SK-N-SH (cell line): Measurements from ENCODE around the gene CALR3. TPM values are rescaled to one million over a fixed set of nuclear protein-coding genes. Genes with fewer than 3 reads are reported as not detected.

Experiments used
- CTCF ChIA-PET: fragments of 300-600, 350-600 bp; formaldehyde crosslinking; extraction: SDS; loops from one replicate; lab custom pipeline; 2021; lab: Yijun Ruan, JAX
- POLR2A ChIA-PET: fragments of 350-600 bp; sonication (Branson Sonifier 250); formaldehyde crosslinking; extraction: SDS; loops from one replicate; lab custom pipeline; 2020; ENCODE audit warnings: antibody characterized with exemption, inconsistent platforms; lab: Yijun Ruan, JAX
- DNase-seq: peaks from one replicate; pipeline ENCODE4 v3.0.0; 2012
- H2AFZ ChIP-seq: fragments of 200-600 bp; sonication (generic); 2 replicates; pipeline ENCODE4 v1.8.1; 2016; ENCODE audit warnings: antibody characterized with exemption, mild to moderate bottlenecking, low read depth
- H3F3A ChIP-seq: fragments of 200-600 bp; sonication (generic); replicated peaks from 2 replicates; pipeline ENCODE3; 2016; ENCODE audit warnings: antibody characterized with exemption, mild to moderate bottlenecking; ENCODE audit not compliant: insufficient read depth
- H3K27ac ChIP-seq, 2 experiments: fragments of 200-500 bp in 1 of 2; fragments of 200-600 bp in 1 of 2; sonication (Bioruptor generic) in 1 of 2; sonication (generic), shearing (Covaris generic) in 1 of 2; 2 replicates each; pipeline versions ENCODE4 v1.5.1 to v1.6.1; 2014 to 2016; ENCODE audit warnings: low read depth in 2 of 2, inconsistent platforms in 1 of 2, low read length in 1 of 2, mild to moderate bottlenecking in 1 of 2, mixed read lengths in 1 of 2
- H3K27me3 ChIP-seq: fragments of 200-600 bp; sonication (generic), shearing (Covaris generic); 2 replicates; pipeline ENCODE4 v1.6.1; 2016; ENCODE audit warnings: mixed run types; ENCODE audit not compliant: insufficient read depth
- H3K36me3 ChIP-seq, 2 experiments: fragments of 200-500 bp in 1 of 2; fragments of 200-600 bp in 1 of 2; sonication (Bioruptor generic) in 1 of 2; sonication (generic) in 1 of 2; replicated peaks in 1 of 2; 2 replicates each; pipeline versions ENCODE3 to v1.5.1; 2014 to 2016; ENCODE audit warnings: low read length in 1 of 2, mild to moderate bottlenecking in 1 of 2; ENCODE audit not compliant: insufficient read depth in 2 of 2, control insufficient read depth in 1 of 2
- H3K4me1 ChIP-seq, 2 experiments: fragments of 200-500 bp in 1 of 2; fragments of 200-600 bp in 1 of 2; sonication (Bioruptor generic) in 1 of 2; sonication (generic), shearing (Covaris generic) in 1 of 2; 2 replicates each; pipeline versions ENCODE4 v1.5.1 to v1.6.1; 2014 to 2016; ENCODE audit warnings: low read depth in 1 of 2, low read length in 1 of 2, mixed run types in 1 of 2; ENCODE audit not compliant: insufficient read depth in 2 of 2, control insufficient read depth in 1 of 2
- H3K4me2 ChIP-seq: fragments of 200-600 bp; sonication (generic), shearing (Covaris generic); 2 replicates; pipeline ENCODE4 v1.6.1; 2017; ENCODE audit warnings: mixed run types
- H3K4me3 ChIP-seq, 2 experiments: fragments of 200-500 bp in 1 of 2; fragments of 200-600 bp in 1 of 2; sonication (Bioruptor generic) in 1 of 2; sonication (generic), shearing (Covaris generic) in 1 of 2; 2 replicates each; pipeline versions ENCODE4 v1.5.1 to v1.8.1; 2014 to 2016; ENCODE audit warnings: low read depth in 2 of 2, inconsistent platforms in 1 of 2, low read length in 1 of 2, mild to moderate bottlenecking in 1 of 2, mixed read lengths in 1 of 2, moderate library complexity in 1 of 2
- H3K79me2 ChIP-seq: fragments of 200-600 bp; sonication (generic); 2 replicates; pipeline ENCODE4 v1.8.1; 2017; ENCODE audit warnings: mild to moderate bottlenecking; ENCODE audit not compliant: insufficient read depth
- H3K9ac ChIP-seq: fragments of 200-600 bp; sonication (generic); 2 replicates; pipeline ENCODE4 v1.6.1; 2017; ENCODE audit warnings: mixed run types
- H3K9me2 ChIP-seq: fragments of 200-600 bp; sonication (generic); 2 replicates; pipeline ENCODE4 v1.6.1; 2017; ENCODE audit warnings: mixed run types
- H3K9me3 ChIP-seq: fragments of 200-600 bp; sonication (generic); 2 replicates; pipeline ENCODE4 v1.6.1; 2017; ENCODE audit warnings: mixed run types, mild to moderate bottlenecking, moderate library complexity
- H4K20me1 ChIP-seq: fragments of 200-600 bp; sonication (generic); 2 replicates; pipeline ENCODE4 v1.6.1; 2017; ENCODE audit warnings: mild to moderate bottlenecking, mixed run types; ENCODE audit not compliant: insufficient read depth
- FOXJ3 ChIP-seq: sonication (generic); formaldehyde crosslinking; IDR thresholded peaks from 2 replicates; pipeline ENCODE4 v1.5.1; 2020; ENCODE audit warnings: mild to moderate bottlenecking, missing genetic modification reagents
- JUND ChIP-seq: IDR thresholded peaks from 2 replicates; pipeline ENCODE4 v1.4.0; 2012
- NFIC ChIP-seq: IDR thresholded peaks from 2 replicates; pipeline ENCODE4 v1.4.0; 2012; ENCODE audit warnings: borderline replicate concordance
- POLR2AphosphoS5 ChIP-seq: IDR thresholded peaks from 2 replicates; pipeline ENCODE4 v1.6.1; 2012; ENCODE audit warnings: low read depth, low read length
- RAD21 ChIP-seq: IDR thresholded peaks from 2 replicates; pipeline ENCODE4 v1.6.1; 2012; ENCODE audit warnings: mild to moderate bottlenecking, low read length
- RCOR1 ChIP-seq: fragments of 150-350 bp; IDR thresholded peaks from 2 replicates; pipeline ENCODE4 v1.6.1; 2017; ENCODE audit warnings: antibody characterized with exemption, low read length
- RXRA ChIP-seq: IDR thresholded peaks from 2 replicates; pipeline ENCODE4 v1.4.0; 2012; ENCODE audit warnings: low read depth, mild to moderate bottlenecking, borderline replicate concordance
- SMC3 ChIP-seq: IDR thresholded peaks from 2 replicates; pipeline ENCODE4 v1.6.1; 2012; ENCODE audit warnings: low read depth, low read length, improper control_type of control experiment
- TAF1 ChIP-seq: IDR thresholded peaks from 2 replicates; pipeline ENCODE4 v1.6.1; 2012; ENCODE audit warnings: low read depth, mild to moderate bottlenecking, low read length, moderate library complexity, borderline replicate concordance
- TCF12 ChIP-seq: IDR thresholded peaks from 2 replicates; pipeline ENCODE4 v1.4.0; 2012
- TEAD4 ChIP-seq: IDR thresholded peaks from 2 replicates; pipeline ENCODE4 v1.4.0; 2012; ENCODE audit warnings: mild to moderate bottlenecking, borderline replicate concordance; ENCODE audit not compliant: insufficient read depth
- WGBS: methylation state at CpG from one replicate; pipeline ENCODE4 v1.1.6; 2017; ENCODE audit warnings: low lambda C conversion rate; 5-methylcytosine and 5-hydroxymethylcytosine counted together
- polyA plus RNA-seq, 3 experiments: library from polyadenylated mRNA; depleted of rRNA; stranded (reverse); fragments of >200 nt; gene quantifications; 2 replicates each; pipeline ENCODE4 v1.2.3, GENCODE V29; 2012
- TF ChIP-seq, protein P1 (sequence below): IDR thresholded peaks from 2 replicates; pipeline ENCODE4 v1.4.0; 2012; ENCODE audit warnings: low read depth
- TF ChIP-seq, protein P2 (sequence below): IDR thresholded peaks from 2 replicates; pipeline ENCODE4; 2012
- TF ChIP-seq, protein P3 (sequence below): IDR thresholded peaks from 2 replicates; pipeline ENCODE4 v1.4.0; 2012; ENCODE audit warnings: low read depth, borderline replicate concordance
- TF ChIP-seq, protein P4 (sequence below): fragments of 150-350 bp; IDR thresholded peaks from 2 replicates; pipeline ENCODE4 v1.6.1; 2016; ENCODE audit warnings: mild to moderate bottlenecking, low read depth, low read length
- TF ChIP-seq, protein P5 (sequence below): IDR thresholded peaks from 2 replicates; pipeline ENCODE4 v1.4.0; 2012; ENCODE audit warnings: low read depth, borderline replicate concordance

CALR3 gene
- polyA plus RNA-seq, 1 of the 3 experiments (the other 2 are of a cell fraction), result not detected

DNA sequence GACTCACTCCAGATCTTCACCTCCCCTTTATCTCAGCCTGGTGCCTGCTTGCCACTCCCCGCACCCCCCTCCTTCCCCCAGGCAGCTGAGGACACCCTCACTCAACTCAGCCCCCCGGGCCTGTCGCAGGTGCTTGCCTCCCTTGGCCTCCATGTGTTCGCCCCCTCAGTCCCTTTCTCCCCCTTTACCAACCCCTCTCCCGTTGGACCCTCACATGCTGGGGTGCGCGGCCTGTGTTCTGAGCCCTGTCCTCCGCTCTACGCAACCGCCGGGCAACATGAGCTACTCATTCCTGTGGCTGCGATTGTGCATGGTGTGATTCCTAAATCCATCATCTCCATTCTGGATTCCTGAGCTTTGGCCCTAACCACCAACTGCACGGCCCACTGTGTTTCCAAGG, 41.1 kb upstream of the CALR3 start:
- TF ChIP-seq, protein P1, sequence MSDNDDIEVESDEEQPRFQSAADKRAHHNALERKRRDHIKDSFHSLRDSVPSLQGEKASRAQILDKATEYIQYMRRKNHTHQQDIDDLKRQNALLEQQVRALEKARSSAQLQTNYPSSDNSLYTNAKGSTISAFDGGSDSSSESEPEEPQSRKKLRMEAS, result no peak
- TF ChIP-seq RXRA, result no peak
- H3K27me3 ChIP-seq, result no peaks in the 10 kb centered on the region
- H3K79me2 ChIP-seq, result peaks cover 86% of the 10 kb centered on the region
- H3K9me2 ChIP-seq, result no peaks in the 10 kb centered on the region
- no peaks in the 10 kb centered on the region for H3F3A ChIP-seq
- peak; percentile 28 for DNase-seq
- ChIA-PET POLR2A (no interaction called here), CTCF (no interaction called here)
- H2AFZ ChIP-seq, result no peak overlapping the region
- no peaks in the 10 kb centered on the region for H3K9me3 ChIP-seq
- H4K20me1 ChIP-seq, result peaks cover 72% of the 10 kb centered on the region
- WGBS, result 93% methylated on average over 13 of the region's 13 CpGs
- no peak overlapping the region for H3K9ac ChIP-seq
- no peak overlapping the region for H3K4me3 ChIP-seq
- H3K4me1 ChIP-seq, result peaks cover 6 to 10% of the 10 kb centered on the region in 2 experiments; a peak in 2 of 4 replicates
- H3K4me2 ChIP-seq, result no peak overlapping the region
- peaks cover 25 to 44% of the 10 kb centered on the region in 2 experiments for H3K36me3 ChIP-seq
- H3K27ac ChIP-seq, result no peak overlapping the region

DNA sequence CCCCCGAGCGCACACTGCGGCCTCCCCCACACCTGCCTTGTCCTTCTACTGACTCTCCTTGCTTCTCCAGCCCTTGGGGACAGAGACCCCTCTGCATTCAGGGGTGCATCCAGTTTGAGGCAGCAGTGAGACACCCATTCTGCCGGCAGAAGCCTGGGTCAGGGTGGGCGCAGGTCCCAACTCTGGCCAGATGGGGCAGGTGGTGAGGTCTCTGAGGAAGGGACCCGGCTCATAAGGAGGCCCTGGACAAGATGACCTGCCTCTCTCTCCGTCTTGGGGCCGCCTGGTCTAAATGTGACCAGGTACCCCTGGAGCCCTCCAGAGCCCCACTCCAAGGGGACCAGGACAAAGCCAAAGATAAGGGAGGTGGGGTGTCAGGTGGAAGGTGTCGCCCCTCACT, 40.2 kb upstream of the CALR3 start:
- no peaks in the 10 kb centered on the region for H3K27me3 ChIP-seq
- peaks cover 25 to 53% of the 10 kb centered on the region in 2 experiments for H3K36me3 ChIP-seq
- no peak overlapping the region for H2AFZ ChIP-seq
- H3K4me1 ChIP-seq, result peaks cover 6 to 7% of the 10 kb centered on the region in 2 experiments; a peak in 2 of 4 replicates
- H3K9me3 ChIP-seq, result no peaks in the 10 kb centered on the region
- no peak overlapping the region for H3K27ac ChIP-seq
- peak; percentile 37 for DNase-seq
- ChIA-PET POLR2A (interaction anchor here (1.2 kb wide), 1 partner anchor 18 kb away, joined by 5 read pairs; no protein-coding TSS in a partner anchor), CTCF (no interaction called here)
- H3K4me3 ChIP-seq, result no peak overlapping the region
- peaks cover 80% of the 10 kb centered on the region for H3K79me2 ChIP-seq
- no peak overlapping the region for H3K4me2 ChIP-seq
- H3F3A ChIP-seq, result no peaks in the 10 kb centered on the region
- no peaks in the 10 kb centered on the region for H3K9me2 ChIP-seq
- H3K9ac ChIP-seq, result no peak overlapping the region
- WGBS, result 90% methylated on average over 8 of the region's 9 CpGs
- peaks cover 65% of the 10 kb centered on the region for H4K20me1 ChIP-seq
- TF ChIP-seq, protein P2, sequence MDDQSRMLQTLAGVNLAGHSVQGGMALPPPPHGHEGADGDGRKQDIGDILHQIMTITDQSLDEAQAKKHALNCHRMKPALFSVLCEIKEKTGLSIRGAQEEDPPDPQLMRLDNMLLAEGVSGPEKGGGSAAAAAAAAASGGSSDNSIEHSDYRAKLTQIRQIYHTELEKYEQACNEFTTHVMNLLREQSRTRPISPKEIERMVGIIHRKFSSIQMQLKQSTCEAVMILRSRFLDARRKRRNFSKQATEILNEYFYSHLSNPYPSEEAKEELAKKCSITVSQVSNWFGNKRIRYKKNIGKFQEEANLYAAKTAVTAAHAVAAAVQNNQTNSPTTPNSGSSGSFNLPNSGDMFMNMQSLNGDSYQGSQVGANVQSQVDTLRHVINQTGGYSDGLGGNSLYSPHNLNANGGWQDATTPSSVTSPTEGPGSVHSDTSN, result no peak
- TF ChIP-seq, protein P3, sequence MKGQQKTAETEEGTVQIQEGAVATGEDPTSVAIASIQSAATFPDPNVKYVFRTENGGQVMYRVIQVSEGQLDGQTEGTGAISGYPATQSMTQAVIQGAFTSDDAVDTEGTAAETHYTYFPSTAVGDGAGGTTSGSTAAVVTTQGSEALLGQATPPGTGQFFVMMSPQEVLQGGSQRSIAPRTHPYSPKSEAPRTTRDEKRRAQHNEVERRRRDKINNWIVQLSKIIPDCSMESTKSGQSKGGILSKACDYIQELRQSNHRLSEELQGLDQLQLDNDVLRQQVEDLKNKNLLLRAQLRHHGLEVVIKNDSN, result no peak
- TF ChIP-seq, protein P4, sequence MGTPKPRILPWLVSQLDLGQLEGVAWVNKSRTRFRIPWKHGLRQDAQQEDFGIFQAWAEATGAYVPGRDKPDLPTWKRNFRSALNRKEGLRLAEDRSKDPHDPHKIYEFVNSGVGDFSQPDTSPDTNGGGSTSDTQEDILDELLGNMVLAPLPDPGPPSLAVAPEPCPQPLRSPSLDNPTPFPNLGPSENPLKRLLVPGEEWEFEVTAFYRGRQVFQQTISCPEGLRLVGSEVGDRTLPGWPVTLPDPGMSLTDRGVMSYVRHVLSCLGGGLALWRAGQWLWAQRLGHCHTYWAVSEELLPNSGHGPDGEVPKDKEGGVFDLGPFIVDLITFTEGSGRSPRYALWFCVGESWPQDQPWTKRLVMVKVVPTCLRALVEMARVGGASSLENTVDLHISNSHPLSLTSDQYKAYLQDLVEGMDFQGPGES, result no peak
- TF ChIP-seq TCF12, result no peak
- no peak for TF ChIP-seq RXRA
- no peak for TF ChIP-seq NFIC
- TF ChIP-seq RAD21, result no peak
- TF ChIP-seq POLR2AphosphoS5, result no peak
- TF ChIP-seq, protein P5, sequence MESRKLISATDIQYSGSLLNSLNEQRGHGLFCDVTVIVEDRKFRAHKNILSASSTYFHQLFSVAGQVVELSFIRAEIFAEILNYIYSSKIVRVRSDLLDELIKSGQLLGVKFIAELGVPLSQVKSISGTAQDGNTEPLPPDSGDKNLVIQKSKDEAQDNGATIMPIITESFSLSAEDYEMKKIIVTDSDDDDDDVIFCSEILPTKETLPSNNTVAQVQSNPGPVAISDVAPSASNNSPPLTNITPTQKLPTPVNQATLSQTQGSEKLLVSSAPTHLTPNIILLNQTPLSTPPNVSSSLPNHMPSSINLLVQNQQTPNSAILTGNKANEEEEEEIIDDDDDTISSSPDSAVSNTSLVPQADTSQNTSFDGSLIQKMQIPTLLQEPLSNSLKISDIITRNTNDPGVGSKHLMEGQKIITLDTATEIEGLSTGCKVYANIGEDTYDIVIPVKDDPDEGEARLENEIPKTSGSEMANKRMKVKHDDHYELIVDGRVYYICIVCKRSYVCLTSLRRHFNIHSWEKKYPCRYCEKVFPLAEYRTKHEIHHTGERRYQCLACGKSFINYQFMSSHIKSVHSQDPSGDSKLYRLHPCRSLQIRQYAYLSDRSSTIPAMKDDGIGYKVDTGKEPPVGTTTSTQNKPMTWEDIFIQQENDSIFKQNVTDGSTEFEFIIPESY, result no peak
- TF ChIP-seq RCOR1, result no peak
- TF ChIP-seq FOXJ3 (CRISPR knock-in tag), result no peak
- TF ChIP-seq TEAD4, result no peak
- TF ChIP-seq TAF1, result no peak
- TF ChIP-seq JUND, result no peak
- no peak for TF ChIP-seq SMC3
- TF ChIP-seq, all 33 proteins: peak for 0
